GM18867 (cell line): ENCODE measurements around the gene SLX4IP.

Experiments used
- ATAC-seq: cut with Tn5 transposase; IDR thresholded peaks from one replicate; pipeline ENCODE4 v1.9.1; 2021; ENCODE audit warnings: mild to moderate bottlenecking, moderate library complexity; ENCODE audit not compliant: unreplicated experiment

The SLX4IP gene

GRCh38 chr20:10672624-10673127, 237.6 kb downstream of the SLX4IP start:
- no peak for ATAC-seq

GRCh38 chr20:10673176-10673841, 238.2 kb downstream of the SLX4IP start:
- no peak for ATAC-seq

GRCh38 chr20:10673842-10674683, 239.0 kb downstream of the SLX4IP start, which contains the start of gene JAG1:
Gene JAG1, minus strand, starts transcription at chr20:10673999. Its CDS starts 469 bp downstream, at chr20:10673530.
- peak; percentile 61 for ATAC-seq

GRCh38 chr20:10674684-10675449, 239.8 kb downstream of the SLX4IP start:
- peak; percentile 49 for ATAC-seq

GRCh38 chr20:10675450-10675848, 240.3 kb downstream of the SLX4IP start:
- no peak for ATAC-seq

- ATAC-seq = no peak
These were observed 241.4 kb downstream of the SLX4IP start for GRCh38 chr20:10676518-10676917.
